WTC11 (cell line): Measurements from ENCODE around the gene ABCC6.

Experiments
- ATF1 ChIP-seq: sonication (generic); formaldehyde crosslinking; IDR thresholded peaks from 2 replicates; pipeline ENCODE4 v1.8.1; 2023; ENCODE audit warnings: mild to moderate bottlenecking, moderate library complexity, missing genetic modification reagents
- CTCF ChIP-seq: fragments of 200-600 bp; IDR thresholded peaks from 2 replicates; pipeline ENCODE4 v1.8.0; 2022; ENCODE audit warnings: antibody characterized with exemption

- TF ChIP-seq ATF1 (CRISPR knock-in tag) (no peak), CTCF (no peak)
Measured at GRCh38 chr16:16148755-16149154, 74.5 kb downstream of the ABCC6 start.
